Ishikawa (cell line): ENCODE results near the gene OCLN.

ENCODE experiments used
- CEBPB ChIP-seq: IDR thresholded peaks from 2 replicates; pipeline ENCODE4 v1.6.1; 2012
- CREB1 ChIP-seq: IDR thresholded peaks from 2 replicates; pipeline ENCODE4 v1.6.1; 2012; ENCODE audit warnings: low read depth
- EGR1 ChIP-seq: IDR thresholded peaks from 2 replicates; pipeline ENCODE4 v1.6.1; 2012
- EP300 ChIP-seq: IDR thresholded peaks from 2 replicates; pipeline ENCODE4 v1.6.1; 2012; ENCODE audit warnings: borderline replicate concordance
- FOXM1 ChIP-seq: IDR thresholded peaks from 2 replicates; pipeline ENCODE4 v1.6.1; 2012; ENCODE audit warnings: low read depth, borderline replicate concordance
- NFIC ChIP-seq: IDR thresholded peaks from 2 replicates; pipeline ENCODE4 v1.6.1; 2012
- RAD21 ChIP-seq: IDR thresholded peaks from 2 replicates; pipeline ENCODE4 v1.6.1; 2012; ENCODE audit warnings: low read depth
- TAF1 ChIP-seq: IDR thresholded peaks from 2 replicates; pipeline ENCODE4 v1.6.1; 2012; ENCODE audit warnings: low read depth, mild to moderate bottlenecking
- TCF12 ChIP-seq: IDR thresholded peaks from 2 replicates; pipeline ENCODE4 v1.6.1; 2012; ENCODE audit warnings: low read depth
- TEAD4 ChIP-seq: IDR thresholded peaks from 2 replicates; pipeline ENCODE4 v1.6.1; 2012
- YY1 ChIP-seq: IDR thresholded peaks from 2 replicates; pipeline ENCODE4 v1.6.1; 2012; ENCODE audit warnings: low read depth
- ZBTB7A ChIP-seq: IDR thresholded peaks from 2 replicates; pipeline ENCODE4 v1.6.1; 2012; ENCODE audit warnings: low read depth
- TF ChIP-seq, protein P1 (sequence below): IDR thresholded peaks from 2 replicates; pipeline ENCODE4 v1.6.1; 2012
- TF ChIP-seq, protein P2 (sequence below): IDR thresholded peaks from 2 replicates; pipeline ENCODE4 v1.6.1; 2012; ENCODE audit warnings: low read depth, mild to moderate bottlenecking
- TF ChIP-seq, protein P3 (sequence below): IDR thresholded peaks from 2 replicates; pipeline ENCODE4 v1.6.1; 2012

OCLN gene

DNA sequence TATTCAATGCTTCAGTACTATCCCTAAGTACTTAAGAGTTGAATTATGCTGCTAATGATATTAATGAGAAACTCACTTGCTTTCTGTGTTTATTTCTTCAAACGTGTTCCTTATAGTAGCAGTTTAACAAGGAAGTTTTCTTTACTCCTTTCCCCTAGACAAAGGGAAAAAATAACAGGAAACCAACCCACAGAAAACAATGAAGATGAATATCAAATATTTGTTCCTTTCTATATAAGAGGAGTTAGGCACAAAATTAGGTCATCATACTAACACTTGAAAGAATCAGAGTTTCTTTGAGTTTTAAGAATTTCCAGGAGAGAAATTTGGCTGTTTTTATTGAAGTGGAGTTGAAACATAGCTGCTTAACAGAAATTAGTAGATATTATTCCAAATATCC lies 15.4 kb upstream of the OCLN start:
- TF ChIP-seq, protein P1, sequence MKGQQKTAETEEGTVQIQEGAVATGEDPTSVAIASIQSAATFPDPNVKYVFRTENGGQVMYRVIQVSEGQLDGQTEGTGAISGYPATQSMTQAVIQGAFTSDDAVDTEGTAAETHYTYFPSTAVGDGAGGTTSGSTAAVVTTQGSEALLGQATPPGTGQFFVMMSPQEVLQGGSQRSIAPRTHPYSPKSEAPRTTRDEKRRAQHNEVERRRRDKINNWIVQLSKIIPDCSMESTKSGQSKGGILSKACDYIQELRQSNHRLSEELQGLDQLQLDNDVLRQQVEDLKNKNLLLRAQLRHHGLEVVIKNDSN, result no peak
- no peak for TF ChIP-seq ZBTB7A
- no peak for TF ChIP-seq TAF1
- TF ChIP-seq RAD21, result no peak
- TF ChIP-seq EP300, result no peak

DNA sequence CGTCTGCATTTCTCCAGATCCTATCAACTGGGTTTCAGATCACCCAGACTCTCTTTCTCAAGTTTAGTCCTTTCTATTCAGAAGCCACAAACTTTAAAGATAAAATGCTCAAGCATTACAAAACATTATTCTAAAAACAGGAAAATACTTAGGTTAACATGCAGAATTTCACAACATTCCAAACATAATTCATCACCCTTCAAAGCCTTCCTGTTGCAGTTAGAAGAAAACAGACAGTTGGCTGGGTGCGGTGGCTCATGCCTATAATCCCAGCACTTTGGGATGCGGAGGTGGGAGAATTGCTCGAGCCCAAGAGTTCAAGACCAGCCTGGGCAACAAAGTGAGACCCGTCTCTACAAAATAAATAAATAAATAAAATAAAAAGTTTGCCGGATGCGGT lies 7.7 kb upstream of the OCLN start:
- TF ChIP-seq, protein P2, sequence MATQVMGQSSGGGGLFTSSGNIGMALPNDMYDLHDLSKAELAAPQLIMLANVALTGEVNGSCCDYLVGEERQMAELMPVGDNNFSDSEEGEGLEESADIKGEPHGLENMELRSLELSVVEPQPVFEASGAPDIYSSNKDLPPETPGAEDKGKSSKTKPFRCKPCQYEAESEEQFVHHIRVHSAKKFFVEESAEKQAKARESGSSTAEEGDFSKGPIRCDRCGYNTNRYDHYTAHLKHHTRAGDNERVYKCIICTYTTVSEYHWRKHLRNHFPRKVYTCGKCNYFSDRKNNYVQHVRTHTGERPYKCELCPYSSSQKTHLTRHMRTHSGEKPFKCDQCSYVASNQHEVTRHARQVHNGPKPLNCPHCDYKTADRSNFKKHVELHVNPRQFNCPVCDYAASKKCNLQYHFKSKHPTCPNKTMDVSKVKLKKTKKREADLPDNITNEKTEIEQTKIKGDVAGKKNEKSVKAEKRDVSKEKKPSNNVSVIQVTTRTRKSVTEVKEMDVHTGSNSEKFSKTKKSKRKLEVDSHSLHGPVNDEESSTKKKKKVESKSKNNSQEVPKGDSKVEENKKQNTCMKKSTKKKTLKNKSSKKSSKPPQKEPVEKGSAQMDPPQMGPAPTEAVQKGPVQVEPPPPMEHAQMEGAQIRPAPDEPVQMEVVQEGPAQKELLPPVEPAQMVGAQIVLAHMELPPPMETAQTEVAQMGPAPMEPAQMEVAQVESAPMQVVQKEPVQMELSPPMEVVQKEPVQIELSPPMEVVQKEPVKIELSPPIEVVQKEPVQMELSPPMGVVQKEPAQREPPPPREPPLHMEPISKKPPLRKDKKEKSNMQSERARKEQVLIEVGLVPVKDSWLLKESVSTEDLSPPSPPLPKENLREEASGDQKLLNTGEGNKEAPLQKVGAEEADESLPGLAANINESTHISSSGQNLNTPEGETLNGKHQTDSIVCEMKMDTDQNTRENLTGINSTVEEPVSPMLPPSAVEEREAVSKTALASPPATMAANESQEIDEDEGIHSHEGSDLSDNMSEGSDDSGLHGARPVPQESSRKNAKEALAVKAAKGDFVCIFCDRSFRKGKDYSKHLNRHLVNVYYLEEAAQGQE, result no peak
- no peak for TF ChIP-seq FOXM1
- no peak for TF ChIP-seq ZBTB7A
- TF ChIP-seq YY1, result no peak

DNA sequence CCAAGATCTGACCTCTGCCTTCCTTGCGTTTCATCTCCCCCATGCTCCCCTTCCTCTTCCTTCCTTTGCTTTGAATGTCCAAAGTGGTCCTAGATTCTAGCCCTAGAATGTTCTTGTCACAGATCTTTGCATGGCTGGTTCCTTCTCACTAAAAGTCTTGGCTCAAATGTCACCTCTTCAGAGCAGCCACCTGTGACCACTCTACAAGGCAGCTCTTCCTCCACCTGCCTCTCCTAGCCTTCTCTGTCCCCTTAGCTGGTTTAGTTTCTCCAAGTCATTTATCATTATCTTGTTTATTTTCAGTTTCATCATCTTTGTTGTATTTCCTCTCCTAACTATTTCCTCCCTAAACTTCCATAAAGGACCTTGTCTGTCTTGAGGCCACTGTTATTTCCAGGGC lies 7.1 kb upstream of the OCLN start:
- no peak for TF ChIP-seq TEAD4
- TF ChIP-seq RAD21, result no peak
- no peak for TF ChIP-seq CREB1
- TF ChIP-seq TAF1, result no peak
- TF ChIP-seq FOXM1, result no peak
- TF ChIP-seq, protein P3, sequence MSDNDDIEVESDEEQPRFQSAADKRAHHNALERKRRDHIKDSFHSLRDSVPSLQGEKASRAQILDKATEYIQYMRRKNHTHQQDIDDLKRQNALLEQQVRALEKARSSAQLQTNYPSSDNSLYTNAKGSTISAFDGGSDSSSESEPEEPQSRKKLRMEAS, result no peak
- TF ChIP-seq EGR1, result no peak
- no peak for TF ChIP-seq YY1
- TF ChIP-seq TCF12, result no peak
- no peak for TF ChIP-seq CEBPB
- TF ChIP-seq, protein P1, result no peak
- no peak for TF ChIP-seq EP300
- TF ChIP-seq ZBTB7A, result no peak
- TF ChIP-seq, protein P2, result no peak
- no peak for TF ChIP-seq NFIC

DNA sequence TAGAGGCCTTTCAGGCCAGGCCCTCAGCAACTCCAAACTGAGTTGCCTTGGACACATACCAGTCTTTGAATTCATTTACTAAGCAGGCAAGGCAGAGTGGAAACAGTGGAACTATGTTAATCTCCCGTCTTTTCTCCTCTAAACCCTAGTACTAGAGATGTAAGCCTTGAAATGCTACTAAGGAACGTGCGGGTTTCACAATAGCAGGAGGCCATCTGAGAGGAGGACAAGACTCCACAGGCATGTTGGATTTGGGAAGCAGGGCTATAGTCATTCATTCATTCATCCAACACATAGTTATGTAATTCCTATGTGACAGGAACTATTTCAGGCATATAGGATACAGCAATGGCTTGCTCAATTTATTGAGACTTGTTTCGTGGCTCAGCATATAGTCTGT lies 3.3 kb upstream of the OCLN start:
- TF ChIP-seq EGR1, result no peak
- no peak for TF ChIP-seq CREB1
- TF ChIP-seq YY1, result no peak
- TF ChIP-seq, protein P2, result no peak
- no peak for TF ChIP-seq TAF1
- TF ChIP-seq, protein P3, result no peak
- TF ChIP-seq CEBPB, result no peak
- no peak for TF ChIP-seq TCF12

DNA sequence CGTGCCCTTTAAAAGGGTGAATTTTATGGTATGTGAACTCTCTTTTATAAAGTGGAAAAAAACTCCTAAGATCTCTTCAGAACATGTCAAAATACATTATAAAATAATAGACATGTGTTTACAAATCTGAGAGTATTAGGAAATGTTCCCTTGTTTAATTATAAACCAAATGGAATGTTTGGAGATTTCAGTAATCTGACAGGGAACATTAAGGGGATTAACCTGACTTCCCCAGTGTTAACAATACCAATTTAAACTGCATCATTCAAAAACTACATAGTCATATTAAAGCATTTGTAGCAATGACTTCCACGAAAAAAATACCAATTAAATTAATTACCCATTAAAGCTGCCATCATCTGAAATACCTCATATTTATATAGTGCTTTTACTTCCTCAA lies 1.6 kb upstream of the OCLN start:
- TF ChIP-seq CREB1 (no peak), EP300 (no peak), TAF1 (no peak)
- TF ChIP-seq, protein P1, result no peak
- TF ChIP-seq, protein P2, result no peak
